Lower leg skin (tissue), 4 donors: ENCODE data around the gene GPC3. TPM values are rescaled to one million over a fixed set of nuclear protein-coding genes. Genes with fewer than 3 reads are reported as not detected.

ENCODE experiments used
- DNase-seq, 2 donors: peaks; one replicate each; pipeline ENCODE4 v3.0.0-alpha.2; 2019; ENCODE audit warnings: low spot score in 2 of 2
- H3K4me3 ChIP-seq: fragments of 200-600 bp; sonication (generic); 2 replicates; pipeline ENCODE4 v1.5.1; 2017; ENCODE audit warnings: mild to moderate bottlenecking, low read depth; ENCODE audit not compliant: poor library complexity, severe bottlenecking
- POLR2A ChIP-seq, 2 donors: fragments of 450-650 bp; IDR thresholded peaks; one replicate each; pipeline ENCODE4 v1.6.1; 2016 to 2017; ENCODE audit warnings: antibody characterized with exemption in 2 of 2, mild to moderate bottlenecking in 1 of 2, moderate library complexity in 1 of 2
- WGBS, 2 donors: methylation state at CpG; one replicate each; pipeline ENCODE4 v1.1.5; 2018; 5-methylcytosine and 5-hydroxymethylcytosine counted together
- intact Hi-C: fragments of 100-400 bp; cut with DNase I; formaldehyde crosslinking; loops from one replicate; pipeline ENCODE4 v1.15.0; 2023; ENCODE audit warnings: low total_unique reads
- total RNA-seq, 4 donors: library from RNA; depleted of rRNA; stranded (reverse); fragments of >200 nt; gene quantifications; one replicate each; pipeline ENCODE4 v1.1.0, GENCODE V29; 2016
- TF ChIP-seq, protein P1 (sequence below), 3 donors: fragments of 450-650 bp; IDR thresholded peaks; one replicate each; pipeline ENCODE4 v1.5.1; 2016; ENCODE audit warnings: antibody characterized with exemption in 3 of 3, mild to moderate bottlenecking in 3 of 3, moderate library complexity in 2 of 3

Gene GPC3
- total RNA-seq, 4 donors from 2014 or later, result 10.4 to 24.4 (median 14.7) TPM

GRCh38 chrX:133876646-133877045, 108.7 kb downstream of the GPC3 start:
- DNase-seq, result no peak

GRCh38 chrX:133869270-133869669, 116.1 kb downstream of the GPC3 start:
- no peak for DNase-seq
- TF ChIP-seq, protein P1, sequence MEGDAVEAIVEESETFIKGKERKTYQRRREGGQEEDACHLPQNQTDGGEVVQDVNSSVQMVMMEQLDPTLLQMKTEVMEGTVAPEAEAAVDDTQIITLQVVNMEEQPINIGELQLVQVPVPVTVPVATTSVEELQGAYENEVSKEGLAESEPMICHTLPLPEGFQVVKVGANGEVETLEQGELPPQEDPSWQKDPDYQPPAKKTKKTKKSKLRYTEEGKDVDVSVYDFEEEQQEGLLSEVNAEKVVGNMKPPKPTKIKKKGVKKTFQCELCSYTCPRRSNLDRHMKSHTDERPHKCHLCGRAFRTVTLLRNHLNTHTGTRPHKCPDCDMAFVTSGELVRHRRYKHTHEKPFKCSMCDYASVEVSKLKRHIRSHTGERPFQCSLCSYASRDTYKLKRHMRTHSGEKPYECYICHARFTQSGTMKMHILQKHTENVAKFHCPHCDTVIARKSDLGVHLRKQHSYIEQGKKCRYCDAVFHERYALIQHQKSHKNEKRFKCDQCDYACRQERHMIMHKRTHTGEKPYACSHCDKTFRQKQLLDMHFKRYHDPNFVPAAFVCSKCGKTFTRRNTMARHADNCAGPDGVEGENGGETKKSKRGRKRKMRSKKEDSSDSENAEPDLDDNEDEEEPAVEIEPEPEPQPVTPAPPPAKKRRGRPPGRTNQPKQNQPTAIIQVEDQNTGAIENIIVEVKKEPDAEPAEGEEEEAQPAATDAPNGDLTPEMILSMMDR (IDR thresholded peaks at IDR 0.05), result no peak
- no peak for TF ChIP-seq POLR2A (IDR thresholded peaks at IDR 0.05)
- intact Hi-C loops, result no loop called here
- H3K4me3 ChIP-seq, result no peak overlapping the region
- 79 to 94% methylated on average over 4 of the region's 4 CpGs for WGBS, 2 donors

More at GRCh38 chrX:133876646-133877045, 108.7 kb downstream of the GPC3 start:
- TF ChIP-seq, protein P1 (IDR thresholded peaks at IDR 0.05), result no peak
- no peak for TF ChIP-seq POLR2A (IDR thresholded peaks at IDR 0.05)
- no peak overlapping the region for H3K4me3 ChIP-seq
- intact Hi-C loops, result no loop called here

GRCh38 chrX:133868682-133869081, 116.7 kb downstream of the GPC3 start:
- intact Hi-C loops, result no loop called here
- 62 to 93% methylated on average over 1 of the region's 1 CpG for WGBS, 2 donors
- H3K4me3 ChIP-seq, result no peak overlapping the region
- no peak for DNase-seq
- no peak for TF ChIP-seq POLR2A (IDR thresholded peaks at IDR 0.05)
- TF ChIP-seq, protein P1 (IDR thresholded peaks at IDR 0.05), result no peak

GRCh38 chrX:133868250-133868649, 117.1 kb downstream of the GPC3 start:
- DNase-seq, result no peak
- H3K4me3 ChIP-seq, result no peak overlapping the region
- intact Hi-C loops, result no loop called here
- no peak for TF ChIP-seq POLR2A (IDR thresholded peaks at IDR 0.05)
- TF ChIP-seq, protein P1 (IDR thresholded peaks at IDR 0.05), result no peak

- no peak overlapping the region for H3K4me3 ChIP-seq
- TF ChIP-seq, protein P1 (IDR thresholded peaks at IDR 0.05), result no peak
- TF ChIP-seq POLR2A (IDR thresholded peaks at IDR 0.05), result no peak
- 50 to 78% methylated on average over 3 of the region's 3 CpGs for WGBS, 2 donors
- DNase-seq, result no peak
- intact Hi-C loops, result no loop called here
Measured at GRCh38 chrX:133865761-133866471, 119.5 kb downstream of the GPC3 start.

GRCh38 chrX:133864236-133864635, 121.2 kb downstream of the GPC3 start:
- whole genome bisulfite sequencing, 2 donors, result 78 to 97% methylated on average over 2 of the region's 2 CpGs
- no peak overlapping the region for H3K4me3 ChIP-seq
- intact Hi-C loops, result no loop called here
- no peak for TF ChIP-seq POLR2A (IDR thresholded peaks at IDR 0.05)
- TF ChIP-seq, protein P1 (IDR thresholded peaks at IDR 0.05), result no peak
- no peak for DNase-seq
